Adrenal gland (tissue), 12 donors: Measurements from ENCODE around the gene ENTR1. TPM values are rescaled to one million over a fixed set of nuclear protein-coding genes. Genes with fewer than 3 reads are reported as not detected.

Experiments used
- DNase-seq, 7 donors: peaks; one replicate each; pipeline ENCODE4 v3.0.0-alpha.2; 2019 to 2020
- H3K27ac ChIP-seq, 5 donors: fragments of 200-600 bp; sonication (generic) in 4 of 5; 1 replicate in 3 of 5; 2 replicates in 2 of 5; pipeline versions ENCODE4 v1.5.1 to v1.8.0; 2016 to 2020; ENCODE audit warnings: mild to moderate bottlenecking in 1 of 5
- H3K27me3 ChIP-seq: fragments of 200-600 bp; 2 replicates; pipeline ENCODE4 v1.8.0; 2021
- H3K36me3 ChIP-seq, 2 donors: fragments of 200-600 bp; replicated peaks in 1 of 2; 1 replicate in 1 of 2; 2 replicates in 1 of 2; pipeline versions ENCODE4 v1.5.1 to v1.8.0; 2018 to 2022
- H3K4me1 ChIP-seq, 2 donors: fragments of 200-600 bp; replicated peaks in 1 of 2; 1 replicate in 1 of 2; 2 replicates in 1 of 2; pipeline versions ENCODE4 v1.5.1 to v1.8.0; 2018 to 2021
- H3K4me3 ChIP-seq, 4 donors: fragments of 200-600 bp; sonication (generic) in 3 of 4; one replicate each; pipeline ENCODE4 v1.5.1; 2016 to 2018
- H3K9me3 ChIP-seq, 3 donors: fragments of 200-600 bp; sonication (generic) in 1 of 3; replicated peaks in 1 of 3; 1 replicate in 2 of 3; 2 replicates in 1 of 3; pipeline versions ENCODE4 v1.5.1 to v1.8.0; 2016 to 2021
- POLR2A ChIP-seq, 2 donors: fragments of 450-650 bp; IDR thresholded peaks; one replicate each; pipeline ENCODE4 v1.6.1; 2017; ENCODE audit warnings: antibody characterized with exemption in 2 of 2, mild to moderate bottlenecking in 2 of 2, moderate library complexity in 1 of 2
- WGBS, 4 donors: extraction: QIAGEN DNeasy Blood & Tissue Kit in 2 of 4; methylation state at CpG; one replicate each; pipeline versions ENCODE4 v1.1.5 to v1.1.7; 2013 to 2017; 5-methylcytosine and 5-hydroxymethylcytosine counted together
- intact Hi-C, 2 donors: fragments of 100-400 bp; cut with DNase I; formaldehyde crosslinking; loops; one replicate each; pipeline versions ENCODE4 v1.14.1 to v1.15.0; 2022 to 2023
- polyA plus RNA-seq, 3 donors: library from polyadenylated mRNA; stranded (reverse); fragments of 200-250 nt in 2 of 3; fragments of 350-450 nt in 1 of 3; fragmentation: Illumina TruSeq in 1 of 3; extraction: RNeasy Lipid Tissue Mini Kit (QIAGEN cat#74804) in 1 of 3; gene quantifications; one replicate each; pipeline ENCODE4 v1.2.3, GENCODE V29; 2013 to 2014
- total RNA-seq, 9 donors: library from RNA; depleted of rRNA in 4 of 9; stranded (reverse); fragments of >200 nt in 4 of 9; fragments of 120-200 nt in 1 of 9; fragmentation: NEBNext Ultra II Directional in 1 of 9; extraction: Animal tissue kit (Norgen Biotek cat#: 25700) in 1 of 9; gene quantifications; one replicate each; pipeline versions ENCODE4 v1.1.0 to v1.2.4, GENCODE V29; 2013 to 2023
- TF ChIP-seq, protein P1 (sequence below), 6 experiments: fragments of 450-650 bp in 4 of 6; fragments of 200-600 bp in 2 of 6; sonication (generic) in 1 of 6; IDR thresholded peaks; 1 replicate in 5 of 6; 2 replicates in 1 of 6; pipeline versions ENCODE4 v1.5.1 to v1.8.0; 2016 to 2021; ENCODE audit warnings: antibody characterized with exemption in 6 of 6, mild to moderate bottlenecking in 2 of 6, moderate library complexity in 1 of 6
- donor health status: healthy with polysubstance abuse.
- donor health status: Bipolar disorder and iron deficiency.
- donor health status: DM: yes; HTN: yes; CAD: no.
- donor health status: DM: no; HTN: no; CAD: no.
- donor health status: DM: no; HTN: no; CAD: no.
- donor health status: DM: yes; HTN: yes; CAD: no.

ENTR1 gene
- total and polyA plus RNA-seq, 12 donors, result 13.3 to 48.4 (median 34.1) TPM

DNA sequence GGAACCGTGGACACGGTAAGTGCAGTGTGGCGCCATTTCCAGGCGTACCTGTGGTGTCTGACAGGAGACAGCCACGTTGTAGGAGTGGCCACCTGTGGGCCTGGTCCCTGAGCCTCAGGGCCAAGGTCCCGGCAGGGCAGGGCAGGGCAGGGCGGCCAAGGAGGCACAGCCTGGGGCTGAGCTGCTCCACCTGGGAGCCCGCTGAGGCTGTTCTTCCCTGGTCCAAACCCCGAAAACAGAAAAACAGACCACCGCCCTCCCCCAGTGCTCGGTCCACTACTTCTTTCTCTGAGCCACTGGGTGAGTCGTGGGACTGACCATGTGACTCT lies 8.6 kb upstream of the ENTR1 start:
- peaks cover 0 to 100% of the 10 kb centered on the region in 2 donors for H3K36me3 ChIP-seq
- no peak for DNase-seq
- intact Hi-C loops, result no loop called here
- H3K27me3 ChIP-seq, result no peaks in the 10 kb centered on the region
- no peak overlapping the region for H3K4me3 ChIP-seq
- 88 to 95% (median 92%) methylated on average over 7 to 12 of the region's 12 CpGs for WGBS, 4 donors
- H3K9me3 ChIP-seq, result no peaks in the 10 kb centered on the region
- H3K27ac ChIP-seq, result no peak overlapping the region
- H3K4me1 ChIP-seq, result no peaks in the 10 kb centered on the region
- TF ChIP-seq POLR2A (IDR thresholded peaks at IDR 0.05), result no peak
- TF ChIP-seq, protein P1, sequence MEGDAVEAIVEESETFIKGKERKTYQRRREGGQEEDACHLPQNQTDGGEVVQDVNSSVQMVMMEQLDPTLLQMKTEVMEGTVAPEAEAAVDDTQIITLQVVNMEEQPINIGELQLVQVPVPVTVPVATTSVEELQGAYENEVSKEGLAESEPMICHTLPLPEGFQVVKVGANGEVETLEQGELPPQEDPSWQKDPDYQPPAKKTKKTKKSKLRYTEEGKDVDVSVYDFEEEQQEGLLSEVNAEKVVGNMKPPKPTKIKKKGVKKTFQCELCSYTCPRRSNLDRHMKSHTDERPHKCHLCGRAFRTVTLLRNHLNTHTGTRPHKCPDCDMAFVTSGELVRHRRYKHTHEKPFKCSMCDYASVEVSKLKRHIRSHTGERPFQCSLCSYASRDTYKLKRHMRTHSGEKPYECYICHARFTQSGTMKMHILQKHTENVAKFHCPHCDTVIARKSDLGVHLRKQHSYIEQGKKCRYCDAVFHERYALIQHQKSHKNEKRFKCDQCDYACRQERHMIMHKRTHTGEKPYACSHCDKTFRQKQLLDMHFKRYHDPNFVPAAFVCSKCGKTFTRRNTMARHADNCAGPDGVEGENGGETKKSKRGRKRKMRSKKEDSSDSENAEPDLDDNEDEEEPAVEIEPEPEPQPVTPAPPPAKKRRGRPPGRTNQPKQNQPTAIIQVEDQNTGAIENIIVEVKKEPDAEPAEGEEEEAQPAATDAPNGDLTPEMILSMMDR (IDR thresholded peaks at IDR 0.05), result no peak

DNA sequence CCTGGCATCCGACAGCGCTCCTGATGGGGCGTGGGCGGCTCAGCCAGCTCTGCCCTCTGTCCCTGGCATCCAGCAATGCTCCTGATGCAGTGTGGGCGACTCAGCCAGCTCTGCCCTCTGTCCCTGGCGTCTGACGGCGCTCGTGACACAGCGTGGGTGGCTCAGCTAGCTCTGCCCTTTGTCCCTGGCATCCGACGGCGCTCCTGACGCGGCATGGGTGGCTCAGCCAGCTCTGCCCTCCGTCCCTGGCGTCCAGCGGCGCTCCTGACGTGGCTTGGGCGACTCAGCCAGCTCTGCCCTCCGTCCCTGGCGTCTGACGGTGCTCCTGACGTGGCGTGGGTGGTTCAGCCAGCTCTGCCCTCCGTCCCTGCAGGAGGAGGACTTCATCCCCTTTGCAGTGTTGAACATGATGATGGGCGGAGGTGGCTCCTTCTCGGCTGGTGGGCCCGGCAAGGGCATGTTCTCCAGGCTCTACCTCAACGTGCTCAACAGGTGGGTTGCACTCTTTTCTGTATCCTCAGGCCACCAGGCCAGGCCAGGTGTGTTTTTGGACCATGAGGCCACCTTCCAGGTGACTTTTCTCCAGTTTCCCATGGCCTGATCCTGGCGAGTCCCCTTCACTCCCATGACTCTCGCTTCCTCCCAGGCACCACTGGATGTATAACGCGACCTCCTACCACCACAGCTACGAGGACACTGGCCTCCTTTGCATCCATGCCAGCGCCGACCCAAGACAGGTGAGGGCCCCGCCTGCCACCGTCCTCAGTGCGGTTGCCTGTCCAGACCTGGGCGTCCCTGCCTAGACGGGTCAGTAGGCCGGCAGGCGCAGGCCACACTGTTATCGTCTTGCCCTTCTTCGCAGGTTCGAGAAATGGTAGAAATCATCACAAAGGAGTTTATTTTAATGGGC lies 8.0 kb upstream of the ENTR1 start:
- intact Hi-C loops, result no loop called here
- Histone ChIP-seq H3K4me3 (no peak overlapping the region), H3K9me3 (no peaks in the 10 kb centered on the region), H3K4me1 (no peaks in the 10 kb centered on the region), H3K27me3 (no peaks in the 10 kb centered on the region), H3K27ac (no peak overlapping the region), H3K36me3 (peaks cover 0 to 100% of the 10 kb centered on the region in 2 donors)
- TF ChIP-seq, protein P1 (IDR thresholded peaks at IDR 0.05), result no peak
- TF ChIP-seq POLR2A (IDR thresholded peaks at IDR 0.05), result no peak
- WGBS, 4 donors, result 89 to 93% (median 92%) methylated on average over 33 to 48 of the region's 48 CpGs
- DNase-seq, result no peak

DNA sequence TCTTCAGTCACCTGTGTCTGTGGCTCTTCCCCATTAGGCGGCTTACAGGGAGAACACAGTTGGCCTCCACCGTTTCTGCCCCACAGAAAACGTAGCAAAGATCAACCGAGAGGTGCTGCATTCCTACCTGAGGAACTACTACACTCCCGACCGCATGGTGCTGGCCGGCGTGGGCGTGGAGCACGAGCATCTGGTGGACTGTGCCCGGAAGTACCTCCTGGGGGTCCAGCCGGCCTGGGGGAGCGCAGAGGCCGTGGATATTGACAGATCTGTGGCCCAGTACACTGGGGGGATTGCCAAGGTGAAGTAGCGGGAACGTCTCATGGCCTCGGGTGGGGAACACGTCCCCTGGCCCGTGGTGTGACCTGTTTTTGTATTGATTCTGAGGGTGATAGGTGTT lies 6.5 kb upstream of the ENTR1 start:
- peaks cover 0 to 5% of the 10 kb centered on the region in 2 donors for H3K4me1 ChIP-seq
- H3K4me3 ChIP-seq, result no peak overlapping the region
- 81 to 92% (median 91%) methylated on average over 15 to 19 of the region's 19 CpGs for WGBS, 4 donors
- H3K27ac ChIP-seq, result no peak overlapping the region
- DNase-seq, result no peak
- H3K9me3 ChIP-seq, result no peaks in the 10 kb centered on the region
- TF ChIP-seq, protein P1 (IDR thresholded peaks at IDR 0.05), result no peak
- TF ChIP-seq POLR2A (IDR thresholded peaks at IDR 0.05), result no peak
- H3K36me3 ChIP-seq, result peaks cover 0 to 96% of the 10 kb centered on the region in 2 donors
- no peaks in the 10 kb centered on the region for H3K27me3 ChIP-seq
- intact Hi-C loops, result no loop called here

DNA sequence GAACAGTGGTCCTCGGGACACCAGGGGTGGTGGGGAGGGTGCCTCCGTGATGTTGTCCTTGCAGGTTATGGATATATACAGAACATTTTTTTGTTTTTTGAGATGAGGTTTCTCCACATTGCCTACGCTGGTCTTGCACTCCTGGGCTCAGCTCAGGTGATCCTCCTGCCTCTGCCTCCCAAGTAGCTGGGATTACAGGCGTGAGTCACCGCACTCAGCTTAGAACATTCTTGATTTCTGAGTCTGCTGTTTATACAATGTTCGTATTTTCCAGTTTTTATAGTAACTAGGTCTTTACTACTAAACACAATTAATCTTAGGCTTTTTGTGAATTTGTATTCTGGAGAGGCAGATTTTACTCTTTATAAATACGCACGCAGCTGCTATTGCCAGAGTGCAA lies 6.0 kb upstream of the ENTR1 start:
- no peaks in the 10 kb centered on the region for H3K9me3 ChIP-seq
- peaks cover 0 to 91% of the 10 kb centered on the region in 2 donors for H3K36me3 ChIP-seq
- no peak overlapping the region for H3K4me3 ChIP-seq
- TF ChIP-seq, protein P1 (IDR thresholded peaks at IDR 0.05), result no peak
- TF ChIP-seq POLR2A (IDR thresholded peaks at IDR 0.05), result no peak
- no peak for DNase-seq
- intact Hi-C loops, result no loop called here
- no peaks in the 10 kb centered on the region for H3K27me3 ChIP-seq
- peaks cover 2 to 10% of the 10 kb centered on the region in 2 donors for H3K4me1 ChIP-seq
- WGBS, 4 donors, result 96 to 98% (median 97%) methylated on average over 8 of the region's 8 CpGs
- no peak overlapping the region for H3K27ac ChIP-seq
